Tibial nerve (tissue), 3 donors: ENCODE results near the gene SERPINI1.

ENCODE experiments used
- POLR2A ChIP-seq, 2 donors: fragments of 450-650 bp; IDR thresholded peaks; one replicate each; pipeline ENCODE4 v1.6.1; 2017; ENCODE audit warnings: antibody characterized with exemption in 2 of 2, mild to moderate bottlenecking in 2 of 2, moderate library complexity in 2 of 2
- TF ChIP-seq, protein P1 (sequence below), 5 experiments: fragments of 200-600 bp in 3 of 5; fragments of 450-650 bp in 2 of 5; sonication (generic) in 3 of 5; IDR thresholded peaks; one replicate each; pipeline ENCODE4 v1.5.1; 2016 to 2019; ENCODE audit warnings: antibody characterized with exemption in 5 of 5, mild to moderate bottlenecking in 3 of 5, moderate library complexity in 2 of 5

DNA sequence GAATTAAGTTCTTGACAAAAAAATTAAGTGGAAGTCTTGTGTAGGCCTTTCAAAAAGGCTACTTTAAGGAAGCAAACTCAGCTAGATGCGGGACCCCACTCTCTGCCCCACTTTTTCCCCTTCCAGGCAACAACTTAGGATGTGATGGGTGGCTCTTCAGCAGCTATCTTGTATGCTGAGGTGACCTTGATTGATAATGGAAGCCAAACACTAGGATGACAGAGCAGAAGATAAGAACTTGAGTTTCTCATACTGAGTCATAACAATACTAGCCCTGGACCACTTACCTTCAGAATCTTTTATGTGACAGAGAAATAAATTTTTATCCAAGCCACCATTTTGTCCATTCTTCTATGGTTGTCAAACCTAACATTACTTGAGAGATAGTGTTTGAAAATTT is 16.9 kb upstream of the SERPINI1 start:
- TF ChIP-seq, protein P1, sequence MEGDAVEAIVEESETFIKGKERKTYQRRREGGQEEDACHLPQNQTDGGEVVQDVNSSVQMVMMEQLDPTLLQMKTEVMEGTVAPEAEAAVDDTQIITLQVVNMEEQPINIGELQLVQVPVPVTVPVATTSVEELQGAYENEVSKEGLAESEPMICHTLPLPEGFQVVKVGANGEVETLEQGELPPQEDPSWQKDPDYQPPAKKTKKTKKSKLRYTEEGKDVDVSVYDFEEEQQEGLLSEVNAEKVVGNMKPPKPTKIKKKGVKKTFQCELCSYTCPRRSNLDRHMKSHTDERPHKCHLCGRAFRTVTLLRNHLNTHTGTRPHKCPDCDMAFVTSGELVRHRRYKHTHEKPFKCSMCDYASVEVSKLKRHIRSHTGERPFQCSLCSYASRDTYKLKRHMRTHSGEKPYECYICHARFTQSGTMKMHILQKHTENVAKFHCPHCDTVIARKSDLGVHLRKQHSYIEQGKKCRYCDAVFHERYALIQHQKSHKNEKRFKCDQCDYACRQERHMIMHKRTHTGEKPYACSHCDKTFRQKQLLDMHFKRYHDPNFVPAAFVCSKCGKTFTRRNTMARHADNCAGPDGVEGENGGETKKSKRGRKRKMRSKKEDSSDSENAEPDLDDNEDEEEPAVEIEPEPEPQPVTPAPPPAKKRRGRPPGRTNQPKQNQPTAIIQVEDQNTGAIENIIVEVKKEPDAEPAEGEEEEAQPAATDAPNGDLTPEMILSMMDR (IDR thresholded peaks at IDR 0.05): no peak
- TF ChIP-seq POLR2A (IDR thresholded peaks at IDR 0.05): no peak
